NOMO-1 treated with dmso at 0.1 percent for 144 hours (cell line): ENCODE measurements around the gene HMX1.

Experiments
- DNase-seq: peaks from one replicate; lab custom pipeline; 2025; ENCODE audit not compliant: unreplicated experiment; lab: John Stamatoyannopoulos, UW

The HMX1 gene

GRCh38 chr4:8857766-8858700 is 13.6 kb downstream of the HMX1 start:
- no peak for DNase-seq

- no peak for DNase-seq
These were observed 14.6 kb downstream of the HMX1 start for GRCh38 chr4:8856835-8857621.

- no peak for DNase-seq
These were observed 15.8 kb downstream of the HMX1 start for GRCh38 chr4:8855818-8856245.

GRCh38 chr4:8854931-8855330 is 16.7 kb downstream of the HMX1 start:
- no peak for DNase-seq

GRCh38 chr4:8854016-8854415 is 17.6 kb downstream of the HMX1 start:
- no peak for DNase-seq

- DNase-seq: no peak
These were observed 18.4 kb downstream of the HMX1 start for GRCh38 chr4:8853249-8853648.

GRCh38 chr4:8852118-8852704 is 19.4 kb downstream of the HMX1 start:
- DNase-seq: no peak

GRCh38 chr4:8851321-8852117 is 20.1 kb downstream of the HMX1 start:
- no peak for DNase-seq

- DNase-seq: no peak
These were observed 20.8 kb downstream of the HMX1 start for GRCh38 chr4:8850830-8851188.

- DNase-seq: no peak
These were observed 21.4 kb downstream of the HMX1 start for GRCh38 chr4:8850074-8850829.

- no peak for DNase-seq
These were observed 22.2 kb downstream of the HMX1 start for GRCh38 chr4:8849266-8850073.

- DNase-seq: no peak
These were observed 23.0 kb downstream of the HMX1 start for GRCh38 chr4:8848507-8849265.

- DNase-seq: no peak
These were observed 23.9 kb downstream of the HMX1 start for GRCh38 chr4:8847764-8848163.

GRCh38 chr4:8847331-8847730 is 24.3 kb downstream of the HMX1 start:
- no peak for DNase-seq

- no peak for DNase-seq
These were observed 24.8 kb downstream of the HMX1 start for GRCh38 chr4:8846826-8847225.

- no peak for DNase-seq
These were observed 25.5 kb downstream of the HMX1 start for GRCh38 chr4:8846046-8846720.

- no peak for DNase-seq
These were observed 26.5 kb downstream of the HMX1 start for GRCh38 chr4:8844976-8845690.
